ENCODE results near the gene POU6F1. TPM values are rescaled to one million over a fixed set of nuclear protein-coding genes. Genes with fewer than 3 reads are reported as not detected.

The POU6F1 gene
- total and polyA plus RNA-seq, 12 donors: 4.1 to 13.9 (median 7.8) TPM

- WGBS, 2 donors: 97 to 98% methylated on average over 1 of the region's 1 CpG
- H3K9me3 ChIP-seq: no peaks in the 10 kb centered on the region
- no peak overlapping the region for H3K27ac ChIP-seq
- TF ChIP-seq CTCF (IDR thresholded peaks at IDR 0.05): no peak
- no peaks in the 10 kb centered on the region for H3K4me1 ChIP-seq
- ATAC-seq (no peak), DNase-seq (no peak)
- H3K4me3 ChIP-seq: no peak overlapping the region
- no peaks in the 10 kb centered on the region for H3K36me3 ChIP-seq
- intact Hi-C loops (cut with DNase I): no loop called here
- no peaks in the 10 kb centered on the region for H3K27me3 ChIP-seq
Measured at GRCh38 chr12:51152953-51153352, 64.9 kb downstream of the POU6F1 start.

GRCh38 chr12:51150777-51151176 is 67.1 kb downstream of the POU6F1 start:
- 65 to 66% methylated on average over 3 of the region's 3 CpGs for WGBS, 2 donors
- Histone ChIP-seq H3K36me3 (peaks cover 0 to 3% (median 0%) of the 10 kb centered on the region in 9 donors), H3K4me3 (no peak overlapping the region), H3K9me3 (no peaks in the 10 kb centered on the region), H3K27me3 (no peaks in the 10 kb centered on the region), H3K27ac (no peak overlapping the region), H3K4me1 (peaks cover 0 to 8% (median 0%) of the 10 kb centered on the region in 9 donors)
- ATAC-seq (no peak), DNase-seq (no peak)
- intact Hi-C loops (cut with DNase I): no loop called here
- TF ChIP-seq CTCF (IDR thresholded peaks at IDR 0.05): no peak

GRCh38 chr12:51147309-51147708 is 70.6 kb downstream of the POU6F1 start:
- no peak overlapping the region for H3K4me3 ChIP-seq
- intact Hi-C loops (cut with DNase I): no loop called here
- no peak for DNase-seq
- peaks cover 0 to 8% (median 0%) of the 10 kb centered on the region in 9 donors for H3K4me1 ChIP-seq
- peaks cover 0 to 8% (median 0%) of the 10 kb centered on the region in 9 donors for H3K36me3 ChIP-seq
- no peak for TF ChIP-seq CTCF (IDR thresholded peaks at IDR 0.05)
- no peak overlapping the region for H3K27ac ChIP-seq
- ATAC-seq: no peak
- H3K9me3 ChIP-seq: no peaks in the 10 kb centered on the region
- WGBS, 2 donors: 39 to 46% methylated on average over 1 of the region's 1 CpG
- no peaks in the 10 kb centered on the region for H3K27me3 ChIP-seq

GRCh38 chr12:51139292-51139844 is 78.5 kb downstream of the POU6F1 start:
- intact Hi-C loops (cut with DNase I): no loop called here
- ATAC-seq: no peak
- TF ChIP-seq CTCF (IDR thresholded peaks at IDR 0.05): no peak
- H3K27me3 ChIP-seq: no peaks in the 10 kb centered on the region
- WGBS, 2 donors: 96 to 98% methylated on average over 3 of the region's 3 CpGs
- no peak overlapping the region for H3K4me3 ChIP-seq
- no peaks in the 10 kb centered on the region for H3K4me1 ChIP-seq
- H3K9me3 ChIP-seq: no peaks in the 10 kb centered on the region
- no peak overlapping the region for H3K27ac ChIP-seq
- no peak for DNase-seq
- H3K36me3 ChIP-seq: peaks cover 0 to 32% (median 0%) of the 10 kb centered on the region in 9 donors

Other genes starting within 250 kb of the POU6F1 start
- 10 to 100 TPM; 17.3 to 31.3 (median 22.8) TPM for gene SLC11A2, start 191.7 kb downstream of the POU6F1 start, total RNA-seq
- 10 to 100 TPM; 10.7 to 12.0 TPM for gene SLC11A2, start 191.7 kb downstream of the POU6F1 start, polyA plus RNA-seq
- gene LETMD1, start 169.7 kb downstream of the POU6F1 start, total RNA-seq: 10 to 100 TPM; 17.3 to 27.3 (median 22.3) TPM
- 10 to 100 TPM; 22.7 to 25.8 TPM for gene LETMD1, start 169.7 kb downstream of the POU6F1 start, polyA plus RNA-seq
- 10 to 100 TPM; 13.7 to 25.3 (median 16.1) TPM for gene CSRNP2, start 134.5 kb downstream of the POU6F1 start, total RNA-seq
- 10 to 100 TPM in 1 of 2 donors, 1 to 10 TPM in 1; 7.7 to 12.9 TPM for gene CSRNP2, start 134.5 kb downstream of the POU6F1 start, polyA plus RNA-seq
- 10 to 100 TPM; 19.3 to 30.9 (median 25.5) TPM for gene TFCP2, start 44.9 kb downstream of the POU6F1 start, total RNA-seq
- 10 to 100 TPM in 1 of 2 donors, 1 to 10 TPM in 1; 8.7 to 12.0 TPM for gene TFCP2, start 44.9 kb downstream of the POU6F1 start, polyA plus RNA-seq
- 100 to 1,000 TPM; 140 to 185 (median 165) TPM for gene DAZAP2, start 20.8 kb upstream of the POU6F1 start, total RNA-seq
- 100 to 1,000 TPM in 1 of 2 donors, 10 to 100 TPM in 1; 39.7 to 228 TPM for gene DAZAP2, start 20.8 kb upstream of the POU6F1 start, polyA plus RNA-seq
- 1 to 10 TPM; 2.0 to 6.9 (median 3.5) TPM for gene SMAGP, start 52.4 kb upstream of the POU6F1 start, total RNA-seq
- gene SMAGP, start 52.4 kb upstream of the POU6F1 start, polyA plus RNA-seq: 1 to 10 TPM; 3.6 to 7.3 TPM
- 10 to 100 TPM in 1 of 10 donors, 1 to 10 TPM in 5, under 1 TPM in 4; 0.57 to 13.2 (median 1.8) TPM for gene BIN2, start 106.1 kb upstream of the POU6F1 start, total RNA-seq
- gene BIN2, start 106.1 kb upstream of the POU6F1 start, polyA plus RNA-seq: 1 to 10 TPM; 1.2 to 1.4 TPM
- gene CELA1, start 128.6 kb upstream of the POU6F1 start, total RNA-seq: not detected
- gene CELA1, start 128.6 kb upstream of the POU6F1 start, polyA plus RNA-seq: not detected
- gene GALNT6, start 173.3 kb upstream of the POU6F1 start, total RNA-seq: 1 to 10 TPM in 5 of 10 donors, under 1 TPM in 5; 0.23 to 6.3 (median 1.0) TPM
- gene GALNT6, start 173.3 kb upstream of the POU6F1 start, polyA plus RNA-seq: under 1 TPM; 0.15 to 0.57 TPM
- gene SLC4A8, start 206.8 kb upstream of the POU6F1 start, total RNA-seq: 1 to 10 TPM in 1 of 10 donors, under 1 TPM in 9; 0.28 to 1.8 (median 0.63) TPM
- under 1 TPM; 0.12 to 0.22 TPM for gene SLC4A8, start 206.8 kb upstream of the POU6F1 start, polyA plus RNA-seq

Data from heart right ventricle (tissue), 16 donors.